GM12801 (cell line): Measurements from ENCODE around the gene PRIM1.

Source experiments
- TF ChIP-seq, protein P1 (sequence below): IDR thresholded peaks from one replicate; pipeline ENCODE4 v1.5.1; 2011; ENCODE audit warnings: control low read depth; ENCODE audit not compliant: insufficient read length; ENCODE audit errors: extremely low read depth

The PRIM1 gene

DNA sequence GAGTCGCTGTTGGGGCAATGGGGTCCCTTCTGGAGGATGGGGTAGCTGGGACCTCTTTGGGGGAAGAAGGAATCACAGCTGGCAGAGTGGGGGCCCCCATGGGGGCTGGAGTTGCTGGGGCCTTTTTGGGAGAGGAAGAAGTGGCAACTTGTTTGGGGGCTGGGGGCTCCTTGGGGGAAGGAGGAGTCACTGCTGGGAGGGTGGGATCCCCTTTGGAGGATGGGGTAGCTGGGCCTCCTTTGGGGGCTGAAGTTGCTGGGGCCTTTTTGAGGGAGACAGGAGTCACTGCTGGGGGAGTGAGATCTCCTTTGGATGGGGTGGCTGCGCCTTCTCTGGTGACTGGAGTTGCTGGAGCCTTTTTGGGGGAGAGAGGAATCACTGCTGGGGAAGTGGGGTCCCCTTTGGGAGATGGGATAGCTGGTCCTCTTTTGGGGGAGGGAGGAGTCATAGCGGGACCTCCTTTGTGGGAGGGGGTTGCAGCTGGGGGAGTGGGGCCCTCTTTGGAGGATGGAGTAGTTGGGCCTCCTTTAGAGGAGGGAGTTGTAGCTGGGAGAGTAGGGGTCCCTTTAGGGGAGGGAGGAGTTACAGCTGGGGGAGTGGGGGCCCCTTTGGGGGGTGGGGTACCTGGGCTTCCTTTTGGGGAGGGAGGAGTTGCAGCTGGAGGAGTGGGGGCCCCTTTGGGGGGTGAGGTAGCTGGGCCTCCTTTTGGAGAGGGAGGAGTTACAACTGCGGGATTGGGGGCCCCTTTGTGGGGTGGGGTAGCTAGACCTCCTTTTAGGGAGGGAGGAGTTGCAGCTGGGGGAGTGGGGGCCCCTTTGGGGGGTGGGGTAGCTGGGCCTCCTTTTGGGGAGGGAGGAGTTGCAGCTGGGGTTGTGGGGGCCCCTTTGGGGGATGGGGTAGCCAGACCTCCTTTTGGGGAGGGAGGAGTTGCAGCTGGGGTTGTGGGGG, 34.9 kb downstream of the PRIM1 start:
- TF ChIP-seq, protein P1, sequence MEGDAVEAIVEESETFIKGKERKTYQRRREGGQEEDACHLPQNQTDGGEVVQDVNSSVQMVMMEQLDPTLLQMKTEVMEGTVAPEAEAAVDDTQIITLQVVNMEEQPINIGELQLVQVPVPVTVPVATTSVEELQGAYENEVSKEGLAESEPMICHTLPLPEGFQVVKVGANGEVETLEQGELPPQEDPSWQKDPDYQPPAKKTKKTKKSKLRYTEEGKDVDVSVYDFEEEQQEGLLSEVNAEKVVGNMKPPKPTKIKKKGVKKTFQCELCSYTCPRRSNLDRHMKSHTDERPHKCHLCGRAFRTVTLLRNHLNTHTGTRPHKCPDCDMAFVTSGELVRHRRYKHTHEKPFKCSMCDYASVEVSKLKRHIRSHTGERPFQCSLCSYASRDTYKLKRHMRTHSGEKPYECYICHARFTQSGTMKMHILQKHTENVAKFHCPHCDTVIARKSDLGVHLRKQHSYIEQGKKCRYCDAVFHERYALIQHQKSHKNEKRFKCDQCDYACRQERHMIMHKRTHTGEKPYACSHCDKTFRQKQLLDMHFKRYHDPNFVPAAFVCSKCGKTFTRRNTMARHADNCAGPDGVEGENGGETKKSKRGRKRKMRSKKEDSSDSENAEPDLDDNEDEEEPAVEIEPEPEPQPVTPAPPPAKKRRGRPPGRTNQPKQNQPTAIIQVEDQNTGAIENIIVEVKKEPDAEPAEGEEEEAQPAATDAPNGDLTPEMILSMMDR: no peak

DNA sequence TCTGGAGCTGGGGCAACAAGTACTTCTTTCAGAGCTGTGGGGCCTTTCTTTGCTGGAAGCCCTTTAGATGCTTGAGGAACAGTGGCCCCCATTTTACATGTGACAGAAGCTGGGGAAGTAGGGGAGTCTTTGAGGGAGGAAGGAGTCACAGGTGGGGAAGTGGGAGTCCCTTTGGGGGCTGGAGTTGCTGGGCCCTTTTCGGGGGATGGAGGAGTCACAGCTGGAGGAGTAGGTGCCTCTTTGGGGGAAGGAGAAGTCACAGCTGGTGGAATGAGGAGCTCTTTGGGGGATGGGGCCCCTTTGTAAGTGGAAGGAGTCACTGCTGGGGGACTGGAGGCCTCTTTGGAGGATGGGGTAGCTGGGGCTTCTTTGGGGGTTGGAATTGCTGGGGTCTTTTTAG, 35.7 kb downstream of the PRIM1 start:
- TF ChIP-seq, protein P1: no peak

DNA sequence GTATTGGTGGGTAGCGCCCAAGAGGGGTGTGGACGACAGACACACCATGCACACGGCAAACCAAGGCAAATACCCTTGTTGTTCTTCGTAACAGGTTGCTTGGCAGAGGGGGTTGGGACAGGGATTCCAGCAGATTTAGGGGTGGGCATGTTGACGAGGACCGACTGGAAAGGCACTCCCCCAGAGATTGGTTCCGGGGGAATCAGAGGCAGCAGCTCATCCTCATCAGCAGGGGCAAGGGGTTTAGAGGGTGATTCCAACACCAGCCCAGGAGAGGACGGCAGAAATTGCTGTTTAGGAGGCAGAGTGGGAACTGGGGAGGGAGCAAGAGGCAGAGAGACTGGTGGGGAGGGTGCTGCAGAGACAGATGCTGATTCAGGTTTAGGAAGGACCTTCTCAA, 36.3 kb downstream of the PRIM1 start:
- TF ChIP-seq, protein P1: no peak

DNA sequence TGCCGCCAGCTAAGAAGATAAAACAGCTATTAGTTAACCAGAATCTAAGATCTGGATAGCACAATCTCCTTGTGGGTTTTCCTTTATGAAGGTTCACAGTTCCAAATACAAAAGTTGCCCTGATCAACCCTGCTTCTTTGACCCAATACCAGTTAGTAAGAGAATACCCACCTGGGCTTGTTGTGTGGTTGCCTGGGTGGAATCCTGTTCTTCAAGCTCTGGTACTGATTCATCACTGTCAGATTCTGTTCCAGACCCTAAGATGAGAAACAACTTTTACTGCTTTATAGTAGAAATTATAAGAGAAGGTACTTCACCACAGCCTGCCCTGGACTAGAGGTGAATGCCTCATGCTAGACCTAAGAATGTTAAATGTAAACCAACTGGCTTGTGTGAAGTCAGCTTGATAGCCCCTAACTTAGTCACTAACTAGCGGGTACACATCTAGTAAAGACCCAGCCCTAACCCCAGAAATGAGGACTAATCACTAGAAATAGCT, 37.6 kb downstream of the PRIM1 start:
- TF ChIP-seq, protein P1: no peak

DNA sequence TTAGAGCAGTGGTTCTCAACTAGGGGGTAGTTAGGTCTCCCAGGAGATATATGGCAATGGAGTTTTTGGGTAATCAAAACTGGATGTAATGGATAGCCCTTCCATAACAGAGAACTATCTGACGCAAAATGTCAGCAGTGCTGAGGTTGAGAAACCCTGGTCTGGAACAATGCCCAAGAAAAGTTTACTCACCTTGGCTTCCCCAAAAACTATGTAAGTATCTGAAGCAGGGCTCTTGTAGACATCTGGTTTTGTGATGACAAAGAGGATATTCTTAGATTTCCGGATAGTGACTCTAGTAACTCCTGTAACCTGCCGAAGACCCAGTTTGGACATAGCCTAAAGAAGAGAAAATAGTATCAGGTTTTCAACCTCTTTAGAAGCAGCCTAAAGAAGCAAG, 38.8 kb downstream of the PRIM1 start:
- TF ChIP-seq, protein P1: no peak

- TF ChIP-seq, protein P1: no peak
Measured at GRCh38 chr12:56709759-56710376, 42.3 kb downstream of the PRIM1 start.

- TF ChIP-seq, protein P1: no peak
Measured at GRCh38 chr12:56699020-56699661, 53.0 kb downstream of the PRIM1 start.
